AG08396 (cell line): Measurements from ENCODE around the gene IL1A.

Source experiments
- DNase-seq: peaks from one replicate; pipeline ENCODE4 v3.0.0; 2012; ENCODE audit warnings: low spot score, mixed read lengths

IL1A gene

DNA sequence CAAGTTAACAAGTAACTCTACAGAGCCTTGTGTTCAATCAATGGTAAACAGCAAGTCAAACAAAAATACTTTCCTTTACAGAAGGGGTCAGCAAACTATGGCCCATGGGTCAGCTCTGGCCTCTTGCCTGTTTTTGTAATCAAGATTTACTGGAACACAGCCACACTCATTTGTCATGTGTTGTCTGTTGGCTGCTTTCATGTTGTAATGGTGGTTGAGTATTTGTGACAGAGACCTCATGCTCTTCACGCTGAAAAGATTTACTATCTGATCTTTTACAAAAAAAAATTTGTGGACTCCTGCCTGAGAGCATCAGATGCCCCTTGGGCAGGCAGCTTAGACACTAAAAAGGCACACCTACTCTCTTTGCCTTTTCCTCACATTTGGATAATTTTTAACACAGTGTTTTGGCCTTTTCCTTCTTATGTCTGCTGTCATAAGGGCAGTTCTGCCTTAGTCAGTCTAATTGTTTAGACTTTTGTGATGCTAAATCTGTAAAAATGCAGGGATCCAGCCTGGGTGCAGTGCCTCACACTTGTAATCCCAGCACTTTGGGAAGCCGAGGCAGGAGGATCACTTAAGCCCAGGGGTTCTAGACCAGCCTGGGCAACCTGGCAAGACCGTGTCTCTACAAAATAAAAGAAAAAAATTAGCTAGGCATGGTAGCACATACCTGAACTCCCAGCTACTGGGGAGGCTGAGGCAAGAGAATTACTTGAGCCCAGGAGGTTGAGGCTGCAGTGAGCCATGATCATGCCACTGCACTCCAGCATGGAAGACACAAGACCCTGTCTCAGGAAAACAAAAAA lies 34.0 kb upstream of the IL1A start:
- DNase-seq: no peak

DNA sequence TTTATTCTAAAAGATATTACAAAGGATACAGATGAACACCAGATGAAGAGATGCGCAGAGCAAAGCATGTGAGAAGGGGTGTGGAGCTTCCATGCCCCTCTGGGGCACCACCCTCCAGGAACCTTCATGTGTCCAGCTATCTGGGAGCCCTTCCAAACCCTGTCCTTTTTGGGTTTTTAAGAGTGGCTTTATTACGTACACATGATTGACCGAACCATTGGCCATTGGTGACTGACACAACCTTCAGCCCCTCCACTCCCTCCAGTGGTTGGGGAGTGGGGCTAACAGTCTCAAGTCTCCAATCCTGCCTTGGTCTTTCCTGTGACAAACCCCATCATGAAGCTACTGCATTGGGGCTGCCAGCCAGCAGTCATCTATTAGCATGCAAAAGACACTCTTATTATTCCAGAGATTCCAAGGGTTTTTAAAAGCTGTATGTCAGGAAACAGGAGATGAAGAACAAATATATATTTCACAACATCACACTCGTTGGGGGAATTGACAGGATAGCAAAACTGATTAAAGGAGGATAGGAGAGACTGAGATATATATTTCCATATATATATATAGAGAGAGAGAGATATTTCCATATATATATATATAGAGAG lies 32.9 kb upstream of the IL1A start:
- no peak for DNase-seq

DNA sequence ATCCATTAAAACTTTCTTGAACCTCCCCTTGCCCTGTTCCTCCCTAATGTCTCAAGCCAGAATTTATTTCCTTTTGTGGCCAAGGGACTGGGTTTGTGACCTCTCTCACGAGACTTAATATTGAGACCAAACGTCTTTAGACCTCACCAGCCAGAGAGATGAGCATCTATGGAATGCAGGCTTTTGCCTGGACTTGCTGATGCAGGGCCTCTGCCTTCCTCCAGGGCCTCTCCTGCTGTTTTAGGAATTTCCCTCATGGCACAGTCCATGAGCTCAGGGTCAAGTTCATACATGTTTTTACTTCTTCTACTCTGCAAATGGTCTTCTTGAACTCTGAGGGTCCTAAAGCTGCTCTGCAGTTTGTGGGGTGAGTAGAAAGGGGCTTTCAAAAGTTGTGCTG lies 30.0 kb upstream of the IL1A start:
- no peak for DNase-seq

DNA sequence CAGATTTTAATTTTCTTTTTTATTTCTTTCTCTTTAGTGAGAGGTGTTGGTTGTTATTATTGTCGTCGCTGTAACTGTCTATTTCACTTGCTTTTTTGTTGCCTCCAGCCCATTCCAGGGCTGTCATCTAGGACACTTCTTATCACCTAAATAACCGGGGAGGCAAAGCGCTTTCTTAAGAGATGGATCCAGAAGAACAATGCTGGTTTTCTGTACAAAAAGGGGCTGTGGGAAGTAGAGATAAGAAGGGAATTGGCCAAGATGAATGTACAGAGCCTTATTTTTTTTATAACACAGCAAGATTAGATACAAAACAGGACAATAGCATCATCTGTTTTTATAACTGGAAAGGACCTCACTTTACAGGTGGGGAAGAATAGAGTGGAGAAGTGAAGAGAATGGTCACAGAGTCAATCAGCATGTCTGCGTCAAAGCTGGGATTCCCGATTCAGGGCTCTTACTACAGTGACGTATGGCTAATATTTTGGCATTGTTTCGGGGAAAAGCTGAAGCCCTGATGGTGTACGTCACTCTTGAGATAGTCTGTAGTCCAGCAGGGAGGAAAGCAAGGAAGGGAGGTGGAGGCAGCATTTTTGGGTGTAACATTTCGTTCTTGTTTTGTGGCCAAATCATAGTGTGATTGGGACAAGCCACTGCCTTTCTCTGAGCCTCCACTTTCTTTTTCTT lies 29.1 kb upstream of the IL1A start:
- DNase-seq: no peak

DNA sequence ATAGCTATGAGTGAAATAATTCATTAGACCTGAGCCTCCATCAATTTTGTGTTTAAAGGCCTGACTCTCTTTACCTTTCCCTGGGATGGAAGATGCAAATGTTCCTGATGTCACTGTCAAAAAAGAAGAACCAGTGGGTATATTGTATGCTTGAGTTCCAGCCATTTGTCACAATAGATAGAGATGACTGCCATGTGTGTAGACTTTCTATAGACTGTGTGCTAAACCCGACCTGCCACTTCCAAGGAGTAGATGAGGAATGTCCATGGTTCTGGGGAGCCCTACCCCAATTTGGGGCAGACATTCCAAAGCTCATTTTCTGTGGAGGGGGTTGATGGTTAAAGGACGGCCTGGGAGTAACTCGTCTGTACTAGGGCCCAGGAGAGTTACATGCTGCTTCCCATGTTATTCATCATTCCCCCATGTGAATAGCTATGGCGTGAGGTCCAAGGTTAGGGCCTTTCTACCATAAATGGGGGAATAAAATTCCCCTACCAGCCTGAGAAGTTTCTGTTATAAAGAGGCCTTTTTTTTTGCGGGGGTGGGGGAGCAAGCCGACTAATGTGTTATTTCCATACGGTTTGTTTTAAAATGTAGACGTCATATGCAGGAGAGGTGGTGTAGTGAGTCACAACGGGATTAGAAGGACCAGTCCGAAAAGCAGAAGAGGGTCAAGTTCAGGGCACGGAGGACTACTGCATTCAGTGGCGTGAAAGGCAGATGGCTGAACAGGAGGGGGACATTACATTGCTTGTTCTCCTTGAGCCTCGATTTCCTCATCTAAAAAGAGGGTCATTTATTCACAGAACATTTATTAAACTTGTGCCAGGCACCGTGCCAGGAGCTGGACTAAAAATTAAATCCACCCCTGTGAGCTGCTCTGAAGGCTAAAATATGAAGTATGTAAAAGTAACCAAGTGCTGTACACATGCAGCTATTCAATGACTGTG lies 28.3 kb upstream of the IL1A start:
- no peak for DNase-seq

DNA sequence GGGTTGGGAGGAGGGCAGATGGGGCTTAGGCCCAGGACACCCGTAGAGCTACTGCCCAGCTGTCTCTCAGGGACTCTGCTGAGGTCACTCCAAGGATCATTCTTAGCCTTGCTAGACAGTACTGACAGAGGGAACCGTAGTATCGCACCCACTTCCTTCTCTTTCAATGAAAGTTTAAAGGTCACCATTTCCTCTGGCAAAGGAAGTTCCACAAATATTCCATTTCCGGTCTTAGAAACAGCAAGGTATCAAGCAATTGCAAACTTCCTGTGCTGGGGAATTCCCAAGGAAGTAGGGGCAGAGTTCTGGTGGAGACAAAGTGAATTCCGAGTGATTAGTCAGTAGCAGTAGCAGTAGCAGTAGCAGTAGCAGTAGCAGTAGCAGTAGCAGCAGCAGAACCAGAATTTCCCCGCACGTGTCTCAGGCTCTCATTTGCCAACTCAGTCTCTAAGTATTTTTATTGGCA lies 27.6 kb upstream of the IL1A start:
- peak; percentile 23 for DNase-seq

DNA sequence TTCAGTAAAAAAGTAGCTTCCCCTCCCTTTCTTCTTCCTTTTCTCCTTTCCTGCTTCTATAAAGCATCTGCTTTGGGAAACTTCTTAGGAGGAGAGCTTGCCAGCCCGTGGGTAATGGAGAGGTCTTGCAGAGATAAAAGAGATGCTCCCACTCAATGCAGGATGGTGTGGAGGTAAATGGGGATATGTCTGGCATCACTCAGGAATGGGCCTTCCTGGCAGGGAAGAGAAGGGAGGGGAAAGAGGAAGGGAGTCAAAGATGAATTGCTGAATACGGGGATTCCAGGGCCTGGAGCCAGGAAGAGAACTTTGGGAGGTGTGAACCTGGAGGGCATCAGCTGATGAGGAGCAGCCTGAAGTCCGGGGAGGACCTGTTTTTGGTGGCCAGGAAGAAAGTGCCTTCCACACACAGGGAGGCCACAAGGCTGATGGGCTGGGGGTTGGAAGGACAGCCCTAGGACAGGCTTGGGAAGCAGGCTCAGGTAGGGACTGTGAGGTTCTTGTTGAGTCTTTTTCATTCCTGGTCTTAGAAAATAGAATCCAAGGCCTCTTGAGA lies 27.1 kb upstream of the IL1A start:
- no peak for DNase-seq

DNA sequence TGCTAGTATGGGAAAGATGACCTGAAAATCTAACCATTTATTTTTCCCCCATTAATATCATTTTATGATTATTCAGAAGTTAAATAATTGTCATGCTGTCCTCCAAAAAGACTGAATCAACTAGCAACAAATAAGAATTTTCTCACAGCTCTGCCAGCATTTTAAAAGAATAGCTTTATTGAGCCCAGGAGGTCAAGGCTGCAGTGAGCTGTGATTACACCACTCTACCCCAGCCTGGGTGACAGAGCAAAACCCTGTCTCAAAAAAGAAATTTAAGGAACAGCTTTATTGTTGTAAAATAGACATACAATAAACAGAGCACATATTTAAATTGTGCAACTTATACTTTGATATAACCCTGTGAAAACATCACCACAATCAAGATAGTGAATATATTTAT lies 24.8 kb upstream of the IL1A start:
- no peak for DNase-seq

DNA sequence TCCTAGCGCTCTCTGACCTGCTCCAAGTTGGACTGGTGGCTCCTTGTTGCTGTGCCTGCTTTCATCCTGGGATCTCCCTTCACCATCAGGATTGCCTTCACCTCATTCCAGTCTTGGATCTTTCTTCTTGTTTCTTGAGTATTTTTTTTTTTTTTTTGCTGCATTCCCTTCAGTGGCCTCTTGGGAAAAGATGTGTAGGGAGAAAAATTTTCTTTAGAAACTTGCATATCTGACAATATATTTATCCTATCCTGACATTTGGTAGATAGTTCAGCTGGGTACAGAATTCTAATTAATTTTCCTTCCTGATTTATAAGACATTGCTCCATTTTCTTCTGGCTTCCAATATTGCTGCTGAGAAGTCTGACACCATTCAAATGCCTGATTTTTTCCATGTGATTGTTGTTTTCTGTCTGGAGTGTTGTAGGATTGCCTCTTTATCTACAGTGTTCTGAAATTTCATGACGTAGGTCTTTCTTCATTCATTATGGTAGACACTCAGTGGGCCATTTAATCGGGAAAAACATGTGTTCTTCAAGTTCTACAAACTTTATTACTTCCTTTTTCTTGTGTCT lies 23.0 kb upstream of the IL1A start:
- DNase-seq: no peak

DNA sequence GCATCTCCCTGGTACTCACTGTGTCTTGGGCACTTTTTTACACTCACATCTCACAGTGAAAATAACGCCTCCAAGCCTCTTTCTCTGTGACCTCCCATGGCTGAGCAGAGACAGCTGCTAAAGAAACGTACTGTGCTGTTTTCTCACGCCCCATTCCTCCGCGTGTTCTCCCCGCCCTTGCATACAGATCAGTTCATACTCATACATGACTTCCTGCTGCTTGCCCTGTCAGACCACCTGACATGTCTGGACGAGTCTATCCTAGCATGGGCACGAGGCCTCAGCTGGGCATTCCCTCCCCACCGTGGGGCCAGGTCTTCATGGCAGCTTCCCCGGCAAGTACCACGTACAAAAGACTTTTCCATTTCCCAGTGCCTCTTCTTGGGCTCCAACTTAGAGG lies 21.2 kb upstream of the IL1A start:
- DNase-seq: no peak

DNA sequence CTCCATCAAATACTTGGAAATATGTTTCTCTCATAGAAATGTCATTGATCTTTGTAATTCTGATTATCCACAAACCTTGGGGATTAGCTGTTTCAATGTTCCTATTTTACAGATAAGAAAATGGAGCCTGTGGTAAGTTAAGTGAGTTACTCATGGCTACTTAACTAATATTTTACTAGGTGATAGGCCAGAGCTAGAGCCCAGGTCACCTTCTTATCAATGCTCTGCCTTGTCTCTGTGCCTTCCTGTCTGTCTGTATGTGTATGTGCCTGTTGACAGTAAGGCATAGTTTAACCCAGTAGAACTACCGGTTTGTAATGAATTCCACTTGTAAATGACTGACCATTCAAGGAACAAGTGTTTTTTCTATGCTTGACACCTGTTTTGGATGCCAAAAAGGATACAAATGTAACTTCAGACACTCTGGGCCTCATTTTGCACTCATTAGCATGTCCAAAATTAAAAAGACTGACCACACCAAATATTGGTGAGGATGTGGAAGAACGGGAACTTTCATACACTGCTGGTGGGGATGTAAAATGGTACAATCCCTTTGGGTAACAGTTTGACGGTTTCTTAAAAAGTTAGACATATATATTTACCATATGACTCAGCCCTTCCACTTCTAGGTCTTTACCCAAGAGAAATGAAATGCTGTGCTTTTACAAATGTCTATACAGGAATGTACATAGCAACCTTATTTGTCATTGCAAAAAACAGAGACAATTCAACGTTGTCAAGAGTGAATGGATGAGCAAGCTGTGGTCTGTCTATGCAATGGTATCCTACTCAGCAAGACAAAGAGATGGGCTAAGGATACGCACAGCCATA lies 19.6 kb upstream of the IL1A start:
- DNase-seq: no peak

DNA sequence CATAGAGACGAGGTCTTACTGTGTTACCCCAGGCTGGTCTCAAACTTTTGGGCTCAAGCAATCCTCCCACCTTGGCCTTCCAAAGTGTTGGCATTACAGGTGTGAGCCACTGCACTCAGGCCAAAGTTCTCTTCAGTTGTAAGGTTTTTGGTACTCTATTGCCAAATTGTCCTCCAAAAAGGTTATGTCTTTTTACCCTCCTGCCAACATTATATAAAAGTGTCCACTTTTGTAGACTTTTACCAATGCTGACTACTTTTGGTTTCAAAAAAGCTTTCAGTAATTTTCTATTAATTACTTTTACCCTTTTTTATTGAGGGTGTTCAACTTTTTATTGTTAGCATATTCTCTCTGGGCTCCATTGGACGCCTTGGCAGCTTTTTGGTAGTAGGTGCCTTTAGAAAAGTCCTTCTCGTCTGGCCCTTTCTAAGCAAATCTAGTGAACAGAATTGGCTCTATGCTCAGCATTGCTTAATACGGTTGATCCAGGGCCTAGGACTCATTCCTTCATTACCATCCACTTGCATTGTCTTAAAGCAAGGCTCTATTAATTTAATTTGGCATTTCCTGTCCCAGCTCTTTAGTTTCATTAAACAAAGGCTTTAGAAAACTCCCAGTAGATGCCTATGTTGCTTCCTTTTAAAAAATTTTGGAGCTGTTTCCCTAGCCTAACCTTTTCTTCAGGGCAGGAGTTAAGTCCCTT lies 16.7 kb upstream of the IL1A start:
- DNase-seq: no peak

DNA sequence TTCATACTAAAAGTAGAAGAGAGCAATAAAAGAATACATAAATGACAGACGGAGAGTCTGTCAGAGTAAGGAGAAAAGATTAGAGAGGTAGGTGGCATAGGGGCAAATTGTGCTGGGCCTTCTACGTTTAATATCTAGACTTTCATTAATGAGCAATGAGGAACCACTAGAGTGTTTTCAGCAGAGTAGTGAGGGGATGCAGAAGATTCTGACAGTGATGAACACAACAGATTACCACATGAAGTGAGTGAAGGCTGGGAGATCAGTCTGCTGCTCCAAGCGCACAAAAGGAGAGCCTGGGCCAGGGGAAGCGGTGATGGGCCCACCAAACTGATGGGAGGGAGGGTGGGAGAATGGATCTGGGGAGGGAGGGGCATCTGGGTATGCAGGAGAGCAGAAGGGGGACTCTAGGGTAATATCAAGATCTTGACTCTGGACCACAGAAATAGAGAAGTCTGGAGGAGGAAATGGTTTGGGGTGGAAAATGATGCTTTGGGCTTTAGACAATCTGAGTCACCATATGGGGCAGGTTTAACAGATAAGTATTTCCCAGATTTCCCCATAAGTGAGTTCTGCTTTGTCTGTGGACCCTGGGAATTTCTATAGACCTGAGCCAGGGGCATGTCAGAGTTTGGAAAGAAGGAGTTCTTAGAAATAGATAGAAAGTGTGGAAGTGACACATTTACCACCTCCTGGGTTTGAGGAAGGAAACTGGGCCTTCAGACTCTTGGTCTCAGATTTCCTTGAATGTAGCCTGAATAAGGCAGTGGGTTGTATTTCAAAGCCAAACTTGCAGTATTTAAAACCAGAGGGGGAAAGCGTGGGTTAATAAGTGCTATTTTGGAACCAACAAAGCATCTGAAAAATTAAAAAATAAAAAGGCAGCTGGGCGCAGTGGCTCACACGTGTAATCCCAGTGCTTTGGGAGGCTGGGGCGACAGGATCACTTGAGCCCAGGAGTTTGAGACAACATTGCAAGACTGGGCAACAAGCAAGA lies 15.0 kb upstream of the IL1A start:
- DNase-seq: no peak

DNA sequence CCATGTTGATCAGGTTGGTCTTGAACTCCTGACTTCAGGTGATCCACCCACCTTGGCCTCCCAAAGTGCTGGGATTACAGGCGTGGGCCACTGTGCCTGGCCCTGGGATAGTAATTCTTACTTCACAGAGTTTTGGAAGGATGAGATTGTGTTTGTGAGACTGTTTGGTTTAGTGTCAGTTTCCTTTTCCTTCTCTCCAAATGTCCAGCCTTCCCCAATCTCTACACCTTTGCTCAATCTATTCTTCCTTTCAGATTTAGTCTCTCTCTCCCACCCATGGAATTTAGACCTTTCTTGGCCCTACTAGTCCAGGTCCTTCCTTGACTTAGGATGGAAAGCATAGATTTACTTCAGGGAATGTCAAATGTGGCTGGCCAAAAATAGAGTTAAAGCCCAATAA lies 12.2 kb upstream of the IL1A start:
- DNase-seq: no peak

DNA sequence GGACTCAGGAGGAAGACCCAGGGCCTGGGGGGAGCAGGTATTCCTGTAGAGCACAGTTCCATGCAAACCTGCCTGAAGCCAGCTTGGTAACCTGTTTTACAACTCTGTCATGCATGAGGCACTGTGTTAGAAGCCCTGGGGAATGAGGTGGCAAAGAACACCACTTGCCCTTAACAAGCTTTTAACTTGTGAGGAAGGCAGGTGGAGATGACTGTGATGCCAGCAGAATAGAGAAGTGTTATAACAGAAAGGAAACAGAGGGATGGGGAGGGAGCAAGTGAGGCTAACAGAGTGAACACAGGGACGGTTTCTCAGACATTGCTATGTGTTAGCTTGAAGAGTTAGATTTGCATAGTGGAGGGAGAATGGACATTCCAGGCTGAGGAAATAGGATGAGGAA lies 11.5 kb upstream of the IL1A start:
- DNase-seq: no peak

DNA sequence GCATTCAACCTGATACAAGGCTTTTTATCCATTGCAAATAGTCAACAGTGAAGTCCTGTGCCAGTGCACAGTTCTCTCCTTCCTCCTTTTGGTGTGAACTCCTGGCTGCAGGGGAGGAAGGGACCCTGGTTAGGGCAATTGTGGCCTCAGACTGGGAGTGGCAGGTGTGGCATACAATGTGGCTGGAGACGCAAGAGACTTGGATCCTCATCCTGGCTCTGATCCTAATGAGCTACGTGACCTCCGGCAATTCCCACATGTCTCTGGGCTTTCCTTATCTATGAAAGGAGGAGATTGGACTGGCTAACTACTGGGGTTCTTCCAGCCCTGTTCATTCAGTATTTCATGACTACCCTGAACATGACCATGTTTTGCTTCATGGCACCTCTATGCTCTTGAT lies 10.5 kb upstream of the IL1A start:
- DNase-seq: no peak

DNA sequence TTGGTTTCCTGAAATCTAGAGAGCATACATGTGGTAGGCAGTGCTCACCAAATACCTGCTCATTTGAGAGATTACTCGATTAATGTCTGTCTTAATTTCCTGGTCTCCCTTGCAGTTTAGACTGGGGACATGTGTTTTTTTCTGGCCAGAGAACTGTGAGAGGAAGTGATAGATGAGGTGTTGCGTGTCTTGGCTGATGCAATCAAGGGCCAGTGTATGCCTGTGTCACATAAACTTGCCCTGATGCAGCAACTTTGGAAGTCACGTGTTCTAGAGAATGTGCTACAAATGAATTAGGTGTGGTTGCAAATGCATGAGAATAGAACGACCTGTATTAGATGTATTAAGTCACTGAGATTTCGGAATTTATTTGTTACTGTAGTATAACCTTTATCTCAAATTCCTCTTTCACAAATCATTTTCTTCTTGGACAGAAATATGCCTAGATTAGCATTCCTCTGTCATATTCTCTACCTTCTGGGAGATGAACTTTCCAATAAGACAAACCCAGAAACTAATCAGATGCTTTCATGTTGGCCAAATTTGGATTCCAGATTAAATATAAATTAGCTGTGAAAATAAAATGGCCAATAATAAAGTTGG lies 9.9 kb upstream of the IL1A start:
- peak; percentile 68 for DNase-seq

DNA sequence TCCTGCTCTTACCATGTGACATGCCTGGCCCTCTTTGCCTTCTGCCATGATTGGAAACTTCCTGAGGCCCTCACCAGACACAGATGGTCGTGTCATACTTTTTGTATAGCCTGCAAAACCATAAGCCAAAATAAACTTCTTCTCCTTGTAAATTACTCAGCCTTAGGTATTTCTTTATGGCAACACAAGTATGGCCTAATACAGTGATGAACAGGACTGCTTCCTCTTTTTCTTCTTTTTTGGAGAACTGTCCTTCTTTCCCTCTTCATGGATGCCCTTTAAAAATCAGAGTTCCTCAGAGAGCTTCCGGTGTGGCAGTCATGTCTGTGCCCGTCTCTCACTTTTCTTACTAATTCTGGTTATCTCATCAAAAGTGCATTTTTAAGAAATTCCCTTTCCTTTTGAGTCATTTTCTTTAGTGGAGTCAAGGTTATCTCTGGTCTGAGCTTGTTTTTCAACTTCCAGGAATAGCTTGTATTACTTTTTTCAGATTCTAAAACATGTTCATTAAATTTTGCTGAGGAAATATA lies 9.2 kb upstream of the IL1A start:
- no peak for DNase-seq
